Measurements from ENCODE around the gene BCAS1.

Gene BCAS1

GRCh38 chr20:54047048-54047447 lies 23.3 kb downstream of the BCAS1 start:
- DNase-seq (ENCODE audit: low spot score) = no peak

GRCh38 chr20:54044156-54044555 lies 26.2 kb downstream of the BCAS1 start:
- no peak for DNase-seq (ENCODE audit: low spot score)

GRCh38 chr20:54043076-54043967 lies 27.1 kb downstream of the BCAS1 start:
- no peak for DNase-seq (ENCODE audit: low spot score)

DNA sequence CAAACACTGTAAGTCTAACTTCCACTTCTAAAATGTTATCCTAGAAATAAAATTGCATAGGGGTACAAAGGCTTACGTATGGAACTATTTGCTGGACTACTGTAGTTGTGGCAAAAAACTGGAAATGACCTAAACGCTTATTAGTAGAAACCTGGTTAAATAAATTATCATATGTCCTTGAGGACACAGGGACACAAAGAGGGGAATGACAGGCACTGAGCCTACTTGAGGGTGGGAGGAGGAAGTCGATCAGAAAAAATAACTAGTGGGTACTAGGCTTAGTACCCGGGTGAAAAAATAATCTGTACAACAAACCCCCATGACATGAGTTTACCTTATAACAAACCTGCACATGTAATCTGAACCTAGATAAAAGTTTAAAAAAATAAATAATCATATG lies 28.4 kb downstream of the BCAS1 start:
- DNase-seq (ENCODE audit: low spot score) = no peak

GRCh38 chr20:54041336-54041735 lies 29.1 kb downstream of the BCAS1 start:
- DNase-seq (ENCODE audit: low spot score) = no peak

DNA sequence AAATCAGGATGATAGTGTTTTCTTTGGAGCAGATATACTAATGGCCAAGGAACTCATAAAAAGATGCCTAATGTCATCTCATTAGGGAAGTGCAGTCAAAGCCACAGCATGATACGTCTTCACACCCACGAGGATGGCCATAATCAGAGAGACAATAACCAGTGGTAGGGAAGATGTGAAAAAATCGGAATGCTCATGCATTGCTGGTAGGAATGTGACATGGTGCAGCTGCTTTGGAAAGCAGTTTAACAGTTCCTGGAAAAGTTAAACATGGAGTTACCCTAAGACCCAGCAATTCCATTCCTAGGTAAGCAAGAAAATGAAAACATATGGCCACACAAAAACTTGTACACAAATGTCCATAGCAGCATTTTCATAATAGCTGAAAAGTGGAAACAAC lies 29.9 kb downstream of the BCAS1 start:
- DNase-seq (ENCODE audit: low spot score) = no peak

GRCh38 chr20:54038961-54039360 lies 31.4 kb downstream of the BCAS1 start:
- no peak for DNase-seq (ENCODE audit: low spot score)

DNA sequence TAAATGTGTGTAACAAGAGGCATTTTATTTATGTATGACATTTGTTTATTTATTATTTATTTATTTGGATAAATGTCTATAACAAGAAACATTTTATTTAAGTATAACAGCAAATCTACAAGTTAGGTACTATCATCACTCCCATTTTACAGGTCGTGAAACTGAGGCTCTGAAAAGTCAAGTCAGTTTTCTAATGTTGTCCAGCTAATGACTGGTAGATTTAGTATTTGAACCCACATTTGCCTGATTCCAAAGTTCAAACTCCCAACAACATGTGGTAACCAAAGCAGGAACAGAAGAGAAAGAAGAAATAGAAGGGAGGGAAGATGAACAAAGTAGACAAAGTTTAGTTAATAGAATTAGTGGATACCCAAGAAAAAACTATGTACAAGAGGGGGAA lies 32.9 kb downstream of the BCAS1 start:
- DNase-seq (ENCODE audit: low spot score) = no peak

DNA sequence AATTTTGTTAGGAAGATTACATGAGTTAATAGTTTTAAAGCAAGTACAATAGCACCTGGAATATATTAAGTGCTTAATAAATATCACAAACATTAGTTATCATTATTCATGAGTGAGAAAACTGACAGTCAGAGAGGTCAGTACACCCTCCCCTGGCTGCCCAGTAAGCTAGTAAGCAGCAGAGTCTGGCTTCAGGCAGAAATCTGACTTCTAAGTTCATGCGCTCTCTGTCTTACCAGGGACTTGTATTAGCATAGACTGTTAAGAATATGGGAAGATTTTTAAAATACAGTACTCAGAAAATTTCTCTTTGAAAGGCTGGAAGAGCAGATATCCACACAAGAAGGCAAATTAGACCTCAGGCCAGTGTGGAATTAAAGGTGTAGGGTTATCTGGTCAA lies 40.8 kb downstream of the BCAS1 start:
- no peak for DNase-seq (ENCODE audit: low spot score)

- DNase-seq (ENCODE audit: low spot score) = no peak
Observed at GRCh38 chr20:54029176-54029575, 41.2 kb downstream of the BCAS1 start.

- no peak for DNase-seq (ENCODE audit: low spot score)
Observed at GRCh38 chr20:54028276-54029011, 42.0 kb downstream of the BCAS1 start.

- no peak for DNase-seq (ENCODE audit: low spot score)
Observed at GRCh38 chr20:54027704-54028103, 42.7 kb downstream of the BCAS1 start.

DNA sequence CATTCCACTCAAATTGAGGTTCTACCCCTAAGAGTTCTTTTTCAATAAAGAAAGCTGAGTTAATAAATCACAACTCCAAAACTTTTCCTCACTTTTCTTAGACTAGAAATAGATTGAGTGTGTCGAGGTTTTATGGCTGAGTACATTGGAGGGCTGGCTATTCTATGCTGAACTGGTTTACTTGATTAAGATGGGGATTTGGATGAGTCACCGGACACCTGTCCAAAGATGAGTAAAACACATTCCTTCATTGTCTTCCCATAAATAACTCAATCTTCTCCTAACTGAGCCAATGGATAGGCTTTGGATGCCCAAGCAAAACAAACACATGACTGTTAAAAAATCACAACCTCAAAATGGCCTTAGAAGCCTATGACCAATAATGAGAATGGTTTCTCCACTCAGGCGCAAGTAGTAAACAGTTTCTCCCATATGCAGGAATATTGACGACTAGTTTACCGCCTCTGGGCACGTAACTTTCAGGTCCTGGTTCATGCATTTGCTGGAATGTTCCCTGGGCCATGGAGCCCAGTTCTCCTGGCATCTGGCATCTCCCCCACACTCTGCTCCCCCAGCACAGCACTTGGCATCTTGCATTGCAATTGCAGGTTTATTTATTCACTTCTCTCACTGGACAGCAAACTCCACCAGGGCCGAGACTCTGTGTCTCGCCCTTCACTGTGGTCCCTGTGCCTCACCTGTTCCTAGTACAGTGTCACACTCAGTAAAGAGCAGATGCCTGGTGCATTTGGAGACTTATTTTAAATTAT lies 43.9 kb downstream of the BCAS1 start:
- DNase-seq (ENCODE audit: low spot score) = no peak

- DNase-seq (ENCODE audit: low spot score) = no peak
Observed at GRCh38 chr20:54025251-54025771, 45.1 kb downstream of the BCAS1 start.

GRCh38 chr20:54023406-54023805 lies 47.0 kb downstream of the BCAS1 start:
- DNase-seq (ENCODE audit: low spot score) = no peak

DNA sequence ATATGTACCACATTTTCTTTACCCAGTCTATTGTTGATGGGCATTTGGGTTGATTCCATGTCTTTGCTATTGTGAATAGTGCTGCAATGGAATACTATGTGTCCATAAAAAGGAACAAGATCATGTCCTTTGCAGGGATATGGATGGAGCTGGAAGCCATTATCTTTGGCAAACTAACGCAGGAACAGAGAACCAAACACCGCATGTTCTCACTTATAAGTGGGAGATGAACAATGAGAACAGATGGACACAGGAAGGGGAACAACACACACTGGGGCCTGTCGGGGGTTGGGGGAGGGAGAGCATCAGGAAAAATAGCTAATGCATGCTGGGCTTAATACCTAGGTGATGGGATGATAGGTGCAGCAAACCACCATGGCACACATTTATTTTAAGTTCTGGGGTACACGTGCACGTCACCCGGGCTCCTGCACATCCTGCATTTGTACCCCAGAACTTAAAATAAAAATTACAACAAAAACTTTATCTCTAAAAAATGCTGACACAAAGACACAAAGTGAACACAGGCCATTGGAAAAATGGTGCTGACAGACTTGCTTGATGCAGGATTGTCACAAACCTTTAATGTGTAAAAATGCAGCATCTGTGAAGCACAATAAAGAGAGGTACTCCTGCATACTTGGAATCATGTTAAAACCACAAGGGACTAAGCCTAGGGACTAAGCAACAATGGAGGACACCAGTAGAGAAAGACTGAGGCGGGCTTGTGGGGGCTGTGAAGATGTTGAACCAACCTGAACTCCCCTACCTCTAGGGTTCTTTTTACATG lies 48.8 kb downstream of the BCAS1 start:
- DNase-seq (ENCODE audit: low spot score) = no peak

GRCh38 chr20:54020868-54021267 lies 49.5 kb downstream of the BCAS1 start:
- DNase-seq (ENCODE audit: low spot score) = no peak

DNA sequence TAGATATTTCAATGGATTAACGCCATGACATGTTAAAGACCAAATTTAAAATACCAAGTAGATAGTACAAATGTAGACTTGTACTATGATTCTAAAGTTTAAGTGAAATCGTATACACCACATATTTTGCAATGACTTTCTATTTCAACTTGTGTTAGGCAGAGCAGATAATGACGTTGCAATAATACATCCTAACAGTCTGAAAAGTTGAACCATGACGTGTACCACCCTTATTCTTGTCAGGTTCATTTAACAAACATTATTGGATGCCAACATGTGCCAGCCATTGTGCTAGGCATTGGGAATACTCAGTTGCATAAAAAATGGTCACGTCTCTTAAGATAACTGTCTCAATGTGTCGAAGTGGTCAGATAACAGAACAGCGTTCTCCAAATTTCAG lies 50.0 kb downstream of the BCAS1 start:
- DNase-seq (ENCODE audit: low spot score) = no peak

DNA sequence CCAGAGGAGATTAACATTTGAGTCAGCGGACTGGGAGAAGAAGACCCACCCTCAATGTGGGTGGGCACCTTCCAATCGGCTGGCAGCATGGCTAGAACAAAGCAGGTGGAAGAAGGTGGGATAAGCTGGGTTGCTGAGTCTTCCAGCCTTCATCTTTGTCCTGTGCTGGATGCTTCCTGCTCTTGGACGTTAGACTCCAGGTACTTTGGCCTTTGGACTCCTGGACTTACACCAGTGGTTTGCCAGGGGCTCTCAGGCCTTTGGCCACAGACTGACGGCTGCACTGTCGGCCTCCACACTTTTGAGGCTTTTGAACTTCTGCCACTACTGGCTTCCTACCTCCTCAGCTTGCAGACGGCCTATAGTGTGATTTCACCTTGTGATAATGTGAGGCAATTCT lies 50.8 kb downstream of the BCAS1 start:
- no peak for DNase-seq (ENCODE audit: low spot score)

GRCh38 chr20:54019127-54019526 lies 51.3 kb downstream of the BCAS1 start:
- DNase-seq (ENCODE audit: low spot score) = no peak

GRCh38 chr20:54017846-54018245 lies 52.5 kb downstream of the BCAS1 start:
- no peak for DNase-seq (ENCODE audit: low spot score)

- no peak for DNase-seq (ENCODE audit: low spot score)
Observed at GRCh38 chr20:54015496-54015895, 54.9 kb downstream of the BCAS1 start.
